SKM-1 treated with dmso at 0.1 percent for 144 hours (cell line): Measurements from ENCODE around the gene ADARB2.

Source experiments
- DNase-seq: peaks from one replicate; lab custom pipeline; 2025; ENCODE audit not compliant: unreplicated experiment; lab: John Stamatoyannopoulos, UW

ADARB2 gene

DNA sequence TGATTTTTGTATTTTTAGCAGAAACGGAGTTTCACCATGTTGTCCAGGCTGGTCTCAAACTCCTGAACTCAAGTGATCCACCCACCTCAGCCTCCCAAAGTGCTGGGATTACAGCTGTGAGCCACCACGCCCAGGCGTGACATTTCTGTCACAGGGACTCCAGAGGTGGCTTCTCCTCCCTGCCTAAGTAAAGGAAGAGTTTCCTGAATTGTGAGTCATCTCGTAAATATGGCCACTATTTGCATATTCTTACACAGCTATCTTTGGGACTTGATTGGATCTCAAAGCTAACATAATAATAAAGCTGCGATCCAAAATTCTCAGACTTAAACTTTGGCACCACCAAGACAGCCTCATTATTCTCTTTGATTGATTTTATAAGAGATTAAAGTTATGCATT, 50.1 kb downstream of the ADARB2 start:
- DNase-seq: no peak

DNA sequence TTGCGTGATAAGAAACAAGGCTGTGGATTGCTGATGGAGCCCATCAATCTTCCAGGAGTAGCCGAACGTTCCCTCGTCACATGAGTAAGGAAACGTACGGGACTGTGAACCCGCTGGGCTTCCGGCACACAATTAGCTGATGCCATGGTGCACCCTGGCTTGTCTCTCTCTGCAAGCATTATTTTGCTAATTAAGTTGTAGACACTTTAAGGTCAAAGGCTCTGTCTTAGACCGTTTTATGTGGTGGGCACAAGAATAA, 50.9 kb downstream of the ADARB2 start:
- DNase-seq: no peak

DNA sequence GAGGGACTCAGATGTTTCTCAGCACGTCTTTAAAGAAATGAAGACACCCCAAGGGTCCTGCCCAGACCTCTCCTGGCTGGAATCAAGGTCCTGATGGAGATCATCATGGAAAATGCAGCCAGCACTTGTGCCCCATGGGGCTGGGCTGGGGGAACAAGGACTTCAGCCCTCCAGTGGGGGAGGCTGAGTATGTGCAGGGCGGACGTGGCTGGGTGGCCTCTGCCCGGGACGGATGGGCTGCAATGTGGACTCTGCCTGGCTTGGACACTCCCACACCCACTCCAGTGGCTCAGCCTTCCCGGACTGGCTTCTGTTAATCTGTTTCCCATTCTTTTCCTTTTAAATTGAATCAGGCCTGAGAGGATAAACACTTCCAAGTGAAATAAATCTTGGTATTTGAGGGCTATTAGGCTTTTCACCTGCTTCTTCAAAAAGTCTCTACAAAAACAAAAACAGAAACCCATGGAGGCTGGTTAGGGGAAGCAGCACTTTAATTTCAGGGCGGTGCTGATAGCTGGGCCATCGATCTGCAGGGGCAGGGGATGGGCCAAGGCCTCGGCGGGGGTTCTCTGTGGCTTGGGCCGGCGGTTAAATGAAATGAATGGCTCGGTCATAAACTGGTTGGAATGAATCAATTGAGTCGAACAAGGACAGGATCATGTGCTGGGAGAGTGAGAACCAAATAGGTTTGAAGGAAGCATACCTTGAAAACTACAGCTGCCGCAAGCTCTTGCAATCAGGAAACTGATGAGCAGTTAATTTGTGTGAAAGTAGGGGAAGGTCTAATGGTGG, 51.4 kb downstream of the ADARB2 start:
- no peak for DNase-seq

DNA sequence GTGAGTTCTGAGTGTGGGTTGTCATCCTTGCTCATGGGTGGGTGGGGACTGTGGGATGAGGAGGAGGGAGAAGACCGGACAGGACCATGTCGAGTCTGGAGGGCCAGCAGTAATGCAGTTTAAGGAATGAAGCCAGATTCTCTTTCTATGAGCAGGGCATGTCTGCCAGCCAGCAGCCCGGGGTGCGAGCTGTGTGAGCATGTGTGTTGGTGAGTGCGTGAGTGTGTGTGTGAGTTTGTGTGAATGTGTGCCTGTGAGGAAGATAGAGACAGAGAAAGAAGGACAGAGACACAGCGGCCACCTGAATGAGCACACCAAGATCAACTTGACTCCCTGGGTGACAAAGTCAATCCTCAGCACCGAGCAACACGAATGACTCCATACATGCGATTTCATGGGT, 52.3 kb downstream of the ADARB2 start:
- DNase-seq: no peak

DNA sequence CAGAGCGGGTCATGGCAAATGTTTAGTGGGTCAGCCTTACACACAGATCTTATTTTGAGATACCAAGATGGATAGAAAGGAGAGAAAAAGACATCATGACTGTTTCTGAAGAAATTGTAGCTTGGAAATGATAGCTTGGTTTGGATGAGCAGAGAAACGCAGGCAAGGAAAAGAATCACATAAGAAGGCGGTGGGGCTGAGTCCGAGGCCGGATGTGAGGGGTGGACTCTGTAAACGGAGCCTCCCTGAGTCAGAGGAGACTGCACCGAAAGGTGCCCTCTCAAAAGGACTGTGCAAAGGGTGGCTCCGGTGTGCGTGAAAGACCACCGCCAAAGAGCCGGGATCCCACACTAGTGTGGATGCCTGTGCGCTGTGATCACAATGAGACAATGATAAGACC, 53.7 kb downstream of the ADARB2 start:
- no peak for DNase-seq

DNA sequence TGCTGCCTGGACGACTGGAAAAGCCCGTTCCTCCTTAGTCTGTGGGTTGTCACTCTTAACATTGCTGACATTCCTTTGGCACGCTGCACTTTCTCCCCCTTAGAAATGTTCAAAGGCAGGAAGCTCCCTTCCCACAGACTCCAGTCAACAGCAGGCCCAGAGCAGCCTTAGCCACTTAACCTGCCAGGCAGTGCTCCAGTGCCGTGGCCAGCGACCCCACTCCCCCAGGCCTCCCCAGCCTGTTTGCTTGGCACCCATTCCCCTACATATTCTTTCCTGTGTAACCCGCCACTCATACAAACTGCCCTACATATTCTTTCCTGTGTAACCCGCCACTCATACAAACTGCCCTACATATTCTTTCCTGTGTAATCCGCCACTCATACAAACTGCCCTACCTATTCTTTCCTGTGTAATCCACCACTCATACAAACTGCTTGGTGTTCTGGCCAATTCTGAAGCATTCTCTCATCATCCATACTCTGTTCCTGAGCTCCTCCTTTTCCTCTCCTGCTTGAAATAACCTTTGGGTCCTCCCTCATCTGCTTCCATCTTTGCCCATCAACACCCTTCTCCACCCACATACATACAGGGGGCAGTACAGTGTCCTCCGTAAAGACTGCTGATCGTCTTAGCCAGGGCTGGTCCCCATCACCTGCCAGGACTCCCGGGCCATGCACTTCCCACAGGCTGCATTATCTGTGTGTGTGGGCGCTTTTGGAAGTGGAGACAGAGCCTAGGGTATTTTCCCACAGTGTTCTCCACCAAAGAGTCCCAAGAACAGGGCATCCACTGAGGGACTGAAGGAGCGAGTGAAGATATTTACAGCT, 57.3 kb downstream of the ADARB2 start:
- DNase-seq: no peak

DNA sequence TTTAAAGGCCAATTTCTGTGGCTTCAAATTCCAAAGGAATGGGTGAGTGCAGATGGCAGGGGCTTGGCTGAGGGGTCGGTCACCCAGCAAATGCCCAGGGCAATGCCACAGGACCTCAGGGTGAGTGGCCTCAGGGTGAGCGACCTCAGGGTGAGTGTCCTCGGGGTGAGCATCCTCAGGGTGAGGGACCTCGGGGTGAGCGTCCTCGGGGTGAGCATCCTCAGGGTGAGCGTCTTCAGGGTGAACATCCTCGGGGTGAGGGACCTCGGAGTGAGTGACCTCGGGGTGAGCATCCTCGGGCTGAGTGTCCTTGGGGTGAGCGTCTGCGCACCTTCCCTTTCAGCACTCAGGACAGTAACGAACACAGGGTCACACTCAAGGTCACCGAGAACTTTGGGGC, 59.2 kb downstream of the ADARB2 start:
- DNase-seq: no peak

DNA sequence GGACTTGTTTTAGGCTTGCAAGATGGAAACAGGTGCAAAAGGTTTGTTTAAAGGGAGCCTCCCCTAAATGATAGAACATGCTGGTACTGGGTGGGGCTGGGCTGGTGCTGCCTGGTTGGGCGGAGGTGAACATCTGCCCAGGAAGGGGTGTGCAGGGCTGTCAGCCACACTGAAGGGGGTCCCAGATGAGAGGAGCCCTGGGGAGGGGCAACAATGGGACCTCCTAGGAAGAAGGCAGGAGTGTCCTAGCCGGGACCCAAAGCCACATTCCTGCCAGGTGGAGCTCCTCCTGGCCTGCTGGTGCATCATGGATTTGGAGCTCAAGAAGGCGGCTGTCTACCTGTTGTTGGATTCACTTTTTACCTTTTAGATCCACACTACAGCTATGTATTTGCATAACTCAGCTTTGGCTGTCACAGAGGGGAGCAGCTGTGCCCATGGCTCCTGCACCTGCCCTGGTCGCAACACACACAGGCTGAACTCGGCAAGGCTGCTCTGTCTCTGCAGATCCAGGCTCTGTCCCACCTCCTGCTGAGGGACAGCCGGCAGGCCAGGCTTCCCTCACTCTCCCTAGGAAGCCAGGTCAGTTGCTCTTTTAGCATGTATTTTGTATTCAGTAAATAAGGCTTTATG, 59.9 kb downstream of the ADARB2 start:
- DNase-seq: no peak

DNA sequence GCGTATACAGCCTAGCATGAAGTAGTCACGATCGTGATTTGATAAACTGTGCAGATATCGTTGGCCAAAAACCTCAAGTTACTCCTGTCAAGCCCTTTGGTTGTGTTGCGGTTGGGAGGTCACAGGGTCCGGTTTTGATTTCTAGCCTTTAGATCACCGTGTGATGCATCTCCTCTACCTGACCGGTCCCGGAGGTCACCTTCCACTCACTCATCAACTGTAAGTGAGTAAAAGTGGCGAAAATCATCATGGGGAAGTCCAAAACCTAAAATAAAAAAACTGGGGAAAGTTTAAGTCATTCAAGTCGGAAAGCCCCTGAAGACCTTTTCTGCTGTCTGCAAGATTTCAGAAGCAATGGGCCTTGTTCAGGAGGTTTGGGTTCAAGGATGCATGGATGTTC, 62.8 kb downstream of the ADARB2 start:
- DNase-seq: no peak

DNA sequence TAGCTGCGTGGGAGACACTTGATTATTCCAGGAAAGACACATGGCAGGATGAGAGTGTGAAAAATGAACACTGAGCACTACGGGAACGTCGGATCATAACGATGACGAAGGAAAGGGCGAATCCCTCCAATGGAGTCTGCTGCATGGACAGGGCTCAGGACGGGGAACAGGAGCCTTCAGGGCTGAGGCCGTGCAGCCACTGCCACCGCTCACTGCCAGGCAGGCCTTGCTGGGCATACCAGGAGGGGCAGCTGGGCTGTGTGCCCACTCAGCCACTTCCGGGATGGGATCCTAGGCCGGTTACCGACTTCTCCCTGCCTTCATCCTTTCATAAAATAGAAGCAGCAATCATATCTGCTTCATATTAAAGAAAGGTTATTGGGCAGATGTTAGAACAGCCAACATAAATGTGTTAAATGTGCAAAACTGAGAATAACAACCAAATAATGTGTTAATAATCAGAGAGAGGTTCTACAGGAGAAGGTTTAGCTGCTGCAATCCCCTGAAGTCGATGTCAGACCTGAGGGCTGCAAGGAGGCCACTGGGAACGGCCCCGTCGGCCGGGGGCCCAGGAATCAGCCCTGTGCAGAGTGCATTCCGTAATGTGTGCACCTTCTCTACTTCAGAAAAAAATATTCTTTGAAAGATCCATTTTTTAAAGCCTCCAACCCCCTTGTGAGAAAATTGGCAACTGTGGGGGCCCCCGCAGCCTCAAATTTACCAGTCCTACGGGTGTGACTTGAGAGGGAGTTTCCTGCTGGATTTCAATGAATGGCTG, 63.6 kb downstream of the ADARB2 start:
- no peak for DNase-seq

DNA sequence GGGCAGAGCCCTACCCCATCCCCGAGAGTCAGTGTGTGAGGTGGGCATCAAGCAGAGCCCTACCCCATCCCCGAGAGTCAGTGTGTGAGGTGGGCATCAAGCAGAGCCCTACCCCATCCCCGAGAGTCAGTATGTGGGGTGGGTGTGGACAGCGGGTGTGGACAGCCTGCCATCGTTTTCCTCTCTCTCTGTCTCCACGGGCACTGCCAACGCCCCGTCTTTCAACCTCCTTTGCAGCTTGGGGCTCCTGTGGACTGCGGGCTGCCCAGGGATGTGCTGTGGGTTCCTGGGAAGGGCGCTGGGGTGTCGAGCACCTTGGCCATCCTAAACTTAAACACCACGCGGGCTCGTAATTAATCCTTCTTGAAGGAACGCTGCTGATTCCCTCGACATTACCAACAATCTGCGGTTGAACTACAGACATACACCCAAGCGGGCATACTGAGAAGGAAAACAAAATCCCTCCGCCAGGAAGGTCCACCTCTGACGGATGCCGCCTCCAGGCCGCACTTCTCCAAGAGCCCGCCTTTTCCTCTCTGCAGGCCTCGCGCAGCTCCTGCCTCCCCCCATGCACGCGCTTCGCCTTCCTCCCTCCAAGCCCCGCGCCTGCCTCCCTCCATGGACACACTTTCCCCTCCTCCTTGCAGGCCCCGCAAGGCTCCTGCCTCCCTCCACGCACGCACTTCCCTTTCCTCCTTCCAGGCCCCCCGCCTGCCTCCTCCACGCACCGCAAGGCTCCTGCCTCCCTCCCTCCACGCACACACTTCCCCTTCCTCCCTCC, 65.1 kb downstream of the ADARB2 start:
- no peak for DNase-seq

DNA sequence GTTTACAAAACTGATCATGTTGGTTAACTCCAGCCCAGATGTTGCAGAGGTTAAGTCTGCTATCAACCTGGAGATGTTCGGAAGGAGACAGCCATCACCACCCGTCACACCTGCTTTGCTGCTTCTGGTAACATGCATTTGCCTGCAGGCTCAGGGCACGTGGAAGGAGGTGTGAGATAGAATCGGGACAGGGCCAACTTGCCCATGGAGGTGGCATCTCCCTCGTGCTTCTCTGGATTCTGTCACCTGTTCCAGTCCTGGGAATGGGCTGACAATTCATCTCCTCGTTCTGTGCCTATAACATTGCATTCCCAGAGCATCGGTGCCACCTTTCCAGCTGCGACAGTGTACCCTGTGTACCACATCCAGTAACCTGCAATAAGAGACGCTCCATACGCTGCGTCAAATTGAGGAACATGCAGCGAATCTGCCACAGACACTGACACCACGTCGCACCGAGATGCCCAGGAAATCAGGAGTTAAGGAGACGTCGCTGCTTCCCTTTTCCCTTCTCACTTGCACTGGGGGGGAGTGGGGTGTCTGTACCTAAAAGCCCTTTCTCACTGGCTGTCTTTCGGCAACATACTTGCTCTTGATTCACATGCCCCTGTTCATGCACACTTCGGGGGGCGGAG, 65.8 kb downstream of the ADARB2 start:
- no peak for DNase-seq

DNA sequence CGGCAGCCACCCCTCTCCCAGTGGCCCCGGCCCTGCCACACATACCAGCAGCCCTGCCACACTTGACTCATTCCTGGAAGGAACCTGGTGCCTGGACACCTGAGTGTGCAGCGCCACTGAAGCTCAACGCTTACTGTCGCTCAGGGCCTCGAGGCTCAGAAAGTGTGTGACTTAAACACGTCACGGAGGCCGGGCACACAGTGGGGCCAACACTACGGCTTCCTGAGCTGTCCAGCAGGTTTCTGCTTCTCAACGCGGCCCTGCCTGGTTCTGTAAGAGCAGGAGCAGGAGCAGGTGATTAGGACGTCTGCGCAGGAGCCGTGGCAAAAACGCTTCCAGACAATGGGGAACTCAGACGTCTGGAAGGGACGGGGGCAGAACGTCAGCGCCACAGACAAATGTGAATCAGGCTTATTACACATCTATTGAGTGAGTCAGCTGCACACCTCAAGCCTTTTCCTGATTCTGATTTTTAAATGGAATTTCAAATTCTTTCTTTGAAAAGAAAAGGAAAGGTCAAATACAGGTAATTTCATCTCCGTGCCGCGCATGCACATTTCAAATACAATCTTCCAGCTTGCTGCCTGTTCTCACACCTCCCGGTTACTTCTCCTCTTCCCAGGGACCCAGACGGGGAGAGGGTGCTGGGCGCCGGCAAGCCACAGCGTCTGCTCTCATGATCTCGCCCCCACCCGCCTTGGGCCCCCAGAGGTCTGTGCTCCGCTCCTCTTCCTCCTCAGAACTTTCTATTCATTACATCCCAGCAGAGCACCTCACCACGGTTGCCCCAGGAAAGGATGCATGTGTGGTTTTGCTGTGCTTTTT, 66.6 kb downstream of the ADARB2 start:
- DNase-seq: no peak

DNA sequence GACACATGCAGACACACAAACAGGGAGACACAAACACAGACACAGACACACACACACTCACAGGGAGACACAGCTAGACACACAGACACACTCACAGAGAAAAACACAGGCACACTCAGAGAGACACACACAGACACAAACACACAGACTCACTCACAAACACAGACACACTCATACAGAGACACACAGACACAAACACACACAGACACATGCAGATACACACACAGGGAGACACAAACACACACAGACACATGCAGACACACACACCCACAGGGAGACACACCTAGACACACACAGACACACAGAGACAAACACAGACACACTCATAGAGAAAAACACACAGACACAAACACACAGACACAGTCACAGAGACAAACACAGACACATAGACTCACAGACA, 67.9 kb downstream of the ADARB2 start:
- DNase-seq: no peak

DNA sequence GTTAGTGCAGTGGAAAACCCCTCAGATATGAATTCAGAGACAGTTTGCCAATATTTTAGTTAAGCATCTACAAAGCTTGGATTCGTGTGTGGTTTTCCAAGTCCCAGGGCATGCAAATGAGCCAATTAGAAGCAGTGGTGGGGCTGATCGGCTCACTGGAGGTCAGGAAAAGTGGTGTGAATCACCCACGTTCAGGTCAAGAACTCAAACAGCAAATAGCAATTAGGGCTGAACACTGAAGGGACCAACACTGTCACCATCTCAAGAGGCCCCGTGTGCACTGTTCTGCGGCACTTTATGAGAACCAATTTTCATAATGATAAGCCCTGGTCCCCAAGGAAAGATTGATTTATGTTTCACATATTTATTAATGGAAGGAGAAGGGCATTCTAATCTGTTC, 68.9 kb downstream of the ADARB2 start:
- no peak for DNase-seq

DNA sequence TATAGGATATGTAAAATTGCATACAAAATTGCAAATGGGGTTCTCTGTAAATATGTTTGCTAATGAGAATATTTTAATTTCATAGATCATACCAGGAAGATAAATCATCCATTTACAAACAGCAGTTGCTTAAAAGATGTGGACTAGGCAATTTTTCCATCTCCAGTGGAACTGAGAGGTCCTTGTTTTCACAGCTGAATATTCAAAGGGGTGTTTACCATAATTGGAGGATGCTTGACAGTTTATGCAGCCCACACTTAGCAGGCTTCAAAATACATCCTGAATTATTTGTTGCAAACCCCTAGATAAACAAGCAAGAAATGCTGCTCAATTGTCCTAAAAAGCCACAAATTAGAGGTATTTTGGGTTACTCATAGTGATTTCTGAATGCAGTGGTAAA, 69.9 kb downstream of the ADARB2 start:
- no peak for DNase-seq

DNA sequence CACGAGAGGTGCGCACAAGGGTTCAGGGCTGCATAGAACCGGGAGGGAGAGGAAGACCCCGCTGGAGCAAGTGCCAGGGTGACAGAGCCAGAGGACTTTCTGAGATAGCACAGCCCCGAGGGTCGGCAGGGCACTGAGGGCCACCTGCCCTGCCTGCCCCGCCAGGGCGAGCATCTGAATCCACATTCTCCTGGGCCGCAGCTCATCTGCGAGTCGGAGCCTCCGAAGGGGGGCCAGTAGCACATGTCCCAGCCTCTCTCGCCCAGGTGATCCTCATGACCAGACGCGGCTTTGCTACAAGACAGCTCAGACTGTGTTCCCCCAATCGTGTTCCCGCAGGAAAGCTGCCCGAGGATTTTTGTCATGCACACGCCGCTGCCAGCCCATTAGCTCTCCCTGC, 71.2 kb downstream of the ADARB2 start:
- no peak for DNase-seq

DNA sequence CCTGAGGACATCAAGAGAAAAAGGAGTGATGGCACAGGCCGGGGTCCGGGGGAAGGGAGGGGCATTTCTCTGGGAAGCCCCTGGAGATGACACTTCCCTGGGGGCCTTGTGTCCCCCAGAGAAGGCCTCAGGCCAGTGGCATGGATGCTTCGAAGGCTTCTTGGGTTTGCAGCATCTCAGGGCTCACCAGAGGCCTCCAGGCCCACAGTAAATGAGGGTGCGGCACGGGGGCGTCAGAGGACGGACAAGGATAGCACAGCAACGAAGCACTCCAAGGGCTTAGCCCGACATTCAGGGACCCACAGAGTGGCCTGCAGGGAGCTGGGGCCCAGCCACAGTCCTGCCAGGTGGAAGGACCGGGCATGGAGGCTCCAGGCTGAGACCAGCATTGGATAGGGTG, 71.6 kb downstream of the ADARB2 start:
- DNase-seq: no peak

DNA sequence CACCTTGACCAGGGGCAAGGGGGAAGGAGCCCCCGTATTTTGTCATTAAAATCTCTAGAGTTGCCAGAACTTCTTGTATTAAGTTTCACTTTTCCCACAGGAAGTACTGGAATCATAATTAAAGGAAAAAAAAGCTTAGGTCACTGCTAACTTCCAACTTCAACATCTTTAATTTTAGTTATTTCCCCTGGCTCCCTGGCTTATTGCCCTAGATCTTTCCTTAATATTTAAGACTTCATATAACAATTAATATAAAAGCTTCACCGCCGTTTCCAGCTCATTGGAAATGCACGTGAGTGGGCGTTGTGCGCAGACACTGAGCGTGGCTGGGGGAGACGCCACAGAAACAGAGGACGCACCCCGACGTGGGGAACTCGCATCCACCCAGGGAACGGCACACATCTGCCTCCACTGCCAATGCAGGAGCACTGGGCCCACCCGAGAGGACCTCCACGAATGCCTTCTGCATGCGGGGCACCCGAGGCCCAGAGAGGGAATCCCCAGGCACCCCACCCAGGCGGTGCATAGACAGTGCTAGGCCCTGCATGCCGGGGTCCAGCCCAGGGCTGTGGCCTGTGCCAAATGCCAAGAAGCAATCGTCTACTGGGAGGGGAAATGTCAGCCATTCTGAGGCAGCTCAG, 72.2 kb downstream of the ADARB2 start:
- no peak for DNase-seq
